ENCODE measurements around the gene FMN1.

- TF ChIP-seq CTCF (IDR thresholded peaks at IDR 0.05) (no peak), EP300 (IDR thresholded peaks at IDR 0.05; ENCODE audit: low read depth) (no peak), POLR2AphosphoS5 (IDR thresholded peaks at IDR 0.05) (no peak)
Measured at GRCh38 chr15:32842081-32842480, 352.4 kb downstream of the FMN1 start.

All from transverse colon (tissue), 4 donors.